Measurements from ENCODE around the gene OXT. TPM values are rescaled to one million over a fixed set of nuclear protein-coding genes. Genes with fewer than 3 reads are reported as not detected.
"Not testable (repeated sequence)": the region's sequence is repeated elsewhere in the genome, so short reads cannot be mapped to it uniquely, and the experiment has no call there.

Gene OXT
- total RNA-seq, 1 donor from 2014 or later = not detected

DNA sequence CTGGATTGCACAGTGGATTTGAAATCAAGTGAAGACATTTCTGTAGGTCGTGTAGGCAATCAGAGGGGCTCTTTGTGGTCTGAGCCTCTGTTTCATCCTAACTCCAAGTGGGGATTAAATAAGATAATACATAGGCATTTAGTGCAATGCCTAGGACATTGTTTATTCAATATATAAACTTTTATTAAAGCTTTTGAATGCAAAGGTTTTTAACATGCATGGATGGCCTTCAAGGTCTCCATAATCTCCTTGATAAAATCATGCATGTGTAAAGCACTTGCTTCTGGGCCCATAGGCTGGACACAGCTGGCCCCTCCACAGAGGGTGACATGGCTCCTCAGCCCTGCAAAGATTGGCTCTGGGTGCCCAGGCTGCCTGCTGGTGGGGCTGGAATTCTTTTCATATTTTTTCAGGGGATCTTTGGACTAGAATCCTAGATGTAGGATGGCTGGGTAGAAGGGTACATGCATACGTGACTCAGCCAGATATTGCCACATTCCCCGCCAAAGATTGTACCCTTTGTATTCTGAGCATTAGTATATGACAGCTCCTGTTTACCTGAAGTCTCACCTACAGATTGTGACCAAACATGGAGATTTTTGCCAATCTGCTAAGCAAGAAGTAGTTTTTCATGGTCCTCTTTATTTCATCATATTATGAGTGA, 32.1 kb downstream of the OXT start:
- no peak for DNase-seq
- intact Hi-C loops (cut with micrococcal nuclease) = no loop called here
- Mint-ChIP-seq H3K9me3 (no peaks in the 10 kb centered on the region), H3K27me3 (peaks cover 2% of the 10 kb centered on the region), H3K36me3 (ENCODE audit: low read depth) (no peaks in the 10 kb centered on the region), H3K27ac (no peak overlapping the region), H3K4me3 (no peak overlapping the region), H3K4me1 (peaks cover 15% of the 10 kb centered on the region)

GRCh38 chr20:3105256-3106137, 34.1 kb downstream of the OXT start:
- no peak overlapping the region for H3K27ac Mint-ChIP-seq
- intact Hi-C loops (cut with micrococcal nuclease) = no loop called here

DNA sequence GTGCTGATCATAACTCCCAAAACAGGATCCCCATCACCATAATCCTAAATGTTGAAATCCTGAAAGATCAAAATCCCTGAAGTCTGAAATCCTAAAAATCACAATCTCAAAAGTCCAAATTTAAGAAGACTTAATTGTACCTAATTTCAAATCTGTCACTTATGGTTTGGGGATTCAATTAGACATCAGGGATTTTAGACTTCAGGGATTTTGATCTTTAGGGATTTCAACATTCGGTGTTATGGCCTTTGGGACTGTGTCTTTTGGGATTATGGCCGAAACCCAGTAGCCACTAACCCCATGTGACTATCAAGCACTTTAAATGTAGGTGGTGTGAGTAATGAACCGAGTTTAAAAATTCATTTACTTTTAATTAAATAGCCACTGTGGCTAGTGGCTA, 34.8 kb downstream of the OXT start:
- peaks cover 15% of the 10 kb centered on the region for H3K4me1 Mint-ChIP-seq
- H3K27ac Mint-ChIP-seq = no peak overlapping the region
- no peak for DNase-seq
- H3K36me3 Mint-ChIP-seq (ENCODE audit: low read depth) = no peaks in the 10 kb centered on the region
- intact Hi-C loops (cut with micrococcal nuclease) = no loop called here
- H3K9me3 Mint-ChIP-seq = no peaks in the 10 kb centered on the region
- no peaks in the 10 kb centered on the region for H3K27me3 Mint-ChIP-seq
- no peak overlapping the region for H3K4me3 Mint-ChIP-seq

More at GRCh38 chr20:3105256-3106137, 34.1 kb downstream of the OXT start:
- Mint-ChIP-seq H3K4me1 (peaks cover 15% of the 10 kb centered on the region), H3K36me3 (ENCODE audit: low read depth) (no peaks in the 10 kb centered on the region), H3K9me3 (no peaks in the 10 kb centered on the region), H3K27me3 (peaks cover 2% of the 10 kb centered on the region), H3K4me3 (no peak overlapping the region)
- DNase-seq = no peak

DNA sequence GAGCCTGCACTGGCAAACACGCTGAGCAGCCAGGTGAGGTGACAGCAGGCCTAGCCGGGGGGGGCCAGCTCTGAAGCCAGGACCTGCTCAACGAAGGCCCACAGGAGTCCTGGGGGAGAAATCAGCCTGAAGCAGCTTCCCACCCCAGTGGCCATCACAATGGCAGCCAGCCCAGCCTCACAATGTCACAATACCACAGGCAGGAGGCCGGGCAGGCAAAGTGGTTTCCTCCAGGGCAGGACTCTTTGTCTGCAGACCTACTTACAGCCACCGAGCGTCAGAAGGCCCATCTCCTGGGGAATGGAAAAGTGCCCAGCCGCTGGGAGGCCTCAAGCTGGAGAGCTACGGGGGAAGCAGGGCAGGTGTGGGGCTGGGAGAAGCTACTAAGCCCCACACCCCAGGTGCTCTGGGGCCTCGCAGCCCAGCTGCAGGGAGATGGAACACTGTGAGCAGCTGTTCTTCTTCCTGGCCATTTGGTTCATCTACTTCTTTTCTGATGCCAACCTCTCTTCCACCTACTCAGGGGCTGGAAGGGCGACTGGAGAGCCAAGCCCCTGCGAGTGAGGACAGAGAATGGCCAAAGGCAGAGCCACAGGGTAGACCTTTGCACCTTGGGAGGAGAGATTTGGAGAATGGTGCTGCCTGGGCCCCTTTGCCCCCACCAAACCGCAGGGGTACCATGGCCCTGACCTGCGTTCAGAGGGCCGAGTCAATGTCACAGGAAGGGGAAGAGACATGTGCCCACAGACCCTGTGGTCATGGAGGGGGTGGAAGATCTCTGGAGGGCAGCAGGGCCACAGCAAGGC, 35.4 kb downstream of the OXT start:
- intact Hi-C loops (cut with micrococcal nuclease) = no loop called here
- H3K27ac Mint-ChIP-seq = no peak overlapping the region
- no peaks in the 10 kb centered on the region for H3K27me3 Mint-ChIP-seq

DNA sequence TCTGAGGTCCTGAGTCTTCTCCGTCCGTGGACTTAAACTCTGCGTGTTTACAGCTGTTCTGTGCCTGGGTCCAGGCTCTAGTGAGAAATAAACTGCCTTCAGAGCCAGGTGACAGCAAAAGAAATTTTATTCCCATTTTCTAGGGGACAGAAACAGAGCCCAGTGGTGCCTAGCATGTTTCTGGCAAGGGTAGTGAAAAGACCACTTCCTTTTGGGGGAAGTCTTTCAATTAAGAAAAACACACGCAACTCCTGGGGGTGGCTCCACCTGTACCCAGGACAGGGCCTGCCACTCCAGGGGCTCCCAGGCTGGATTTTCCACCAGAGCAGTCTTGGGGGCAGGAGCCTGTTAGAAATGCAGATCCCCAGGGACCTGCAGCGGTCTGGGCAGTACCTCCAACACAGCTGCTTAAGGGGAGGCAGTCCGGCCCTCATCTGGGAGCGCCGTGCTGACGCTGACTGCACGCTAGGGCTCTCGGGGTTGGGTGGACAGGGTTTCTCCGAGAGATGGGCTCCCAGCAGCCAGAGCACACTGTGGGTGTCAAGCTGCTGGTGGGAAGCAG, 36.1 kb downstream of the OXT start:
- Mint-ChIP-seq H3K9me3 (no peaks in the 10 kb centered on the region), H3K27ac (no peak overlapping the region), H3K36me3 (ENCODE audit: low read depth) (peaks cover 10% of the 10 kb centered on the region), H3K4me3 (no peak overlapping the region), H3K27me3 (no peaks in the 10 kb centered on the region), H3K4me1 (peaks cover 6% of the 10 kb centered on the region)
- DNase-seq = no peak
- intact Hi-C loops (cut with micrococcal nuclease) = no loop called here

More for the DNA sequence above, 35.4 kb downstream of the OXT start:
- Mint-ChIP-seq H3K4me1 (peaks cover 13% of the 10 kb centered on the region), H3K4me3 (no peak overlapping the region), H3K9me3 (no peaks in the 10 kb centered on the region), H3K36me3 (ENCODE audit: low read depth) (peaks cover 6% of the 10 kb centered on the region)
- DNase-seq = no peak

GRCh38 chr20:3109350-3110302, 38.2 kb downstream of the OXT start:
- no peak for DNase-seq
- Mint-ChIP-seq H3K27me3 (no peaks in the 10 kb centered on the region), H3K9me3 (no peaks in the 10 kb centered on the region), H3K4me1 (no peaks in the 10 kb centered on the region), H3K4me3 (no peak overlapping the region), H3K27ac (no peak overlapping the region), H3K36me3 (ENCODE audit: low read depth) (peaks cover 18% of the 10 kb centered on the region)
- intact Hi-C loops (cut with micrococcal nuclease) = no loop called here

GRCh38 chr20:3111507-3111906, 40.1 kb downstream of the OXT start:
- H3K36me3 Mint-ChIP-seq (ENCODE audit: low read depth) = peaks cover 22% of the 10 kb centered on the region
- no peak overlapping the region for H3K4me3 Mint-ChIP-seq
- no peaks in the 10 kb centered on the region for H3K27me3 Mint-ChIP-seq
- intact Hi-C loops (cut with micrococcal nuclease) = no loop called here
- no peak for DNase-seq
- H3K27ac Mint-ChIP-seq = no peak overlapping the region
- peaks cover 3% of the 10 kb centered on the region for H3K4me1 Mint-ChIP-seq
- H3K9me3 Mint-ChIP-seq = no peaks in the 10 kb centered on the region

GRCh38 chr20:3111995-3112394, 40.6 kb downstream of the OXT start:
- H3K4me3 Mint-ChIP-seq = no peak overlapping the region
- no peaks in the 10 kb centered on the region for H3K27me3 Mint-ChIP-seq
- no peaks in the 10 kb centered on the region for H3K9me3 Mint-ChIP-seq
- H3K4me1 Mint-ChIP-seq = peaks cover 3% of the 10 kb centered on the region
- intact Hi-C loops (cut with micrococcal nuclease) = no loop called here
- H3K36me3 Mint-ChIP-seq (ENCODE audit: low read depth) = peaks cover 22% of the 10 kb centered on the region
- no peak overlapping the region for H3K27ac Mint-ChIP-seq
- no peak for DNase-seq

DNA sequence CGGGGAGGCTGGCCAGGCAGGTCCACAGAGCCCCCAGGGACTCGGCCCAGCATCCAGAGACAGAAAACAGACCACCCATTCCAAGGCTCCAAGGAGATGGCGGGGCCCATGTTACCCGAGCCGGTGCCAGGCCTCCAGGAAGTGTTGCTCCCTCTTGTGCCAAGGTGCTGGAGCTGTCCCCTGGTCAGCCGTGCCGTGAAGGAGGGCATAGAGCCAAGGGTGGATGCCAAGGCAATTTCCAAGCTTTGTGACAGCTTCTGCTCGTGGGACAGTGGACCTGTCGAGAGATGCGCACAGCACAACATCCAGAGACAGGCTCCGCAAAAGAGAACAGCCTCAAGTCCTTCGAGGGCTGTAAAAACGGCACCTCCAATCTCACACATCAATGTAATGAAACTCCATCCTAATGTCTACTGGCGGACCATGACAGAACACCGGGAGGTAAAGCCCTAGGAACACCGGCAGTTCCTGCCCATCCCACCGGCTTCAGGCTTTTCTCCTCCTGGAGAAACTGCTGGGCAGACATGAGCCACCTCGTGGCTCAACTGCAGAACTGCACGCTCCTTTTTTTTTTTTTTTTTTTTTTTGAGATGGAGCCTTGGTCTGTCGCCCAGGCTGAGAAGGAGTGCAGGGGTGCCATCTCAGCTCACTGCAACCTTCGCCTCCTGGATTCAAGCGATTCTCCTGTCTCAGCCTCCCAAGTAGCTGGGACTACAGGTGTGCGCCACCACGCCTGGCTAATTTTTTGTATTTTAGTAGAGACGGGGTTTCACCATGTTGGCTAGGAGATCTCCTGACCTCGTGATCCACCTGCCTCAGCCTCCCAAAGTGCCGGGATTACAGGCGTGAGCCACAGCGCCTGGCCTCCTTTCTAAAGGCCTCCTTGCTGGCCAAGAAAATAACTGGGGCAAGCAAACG, 44.0 kb downstream of the OXT start:
- H3K36me3 Mint-ChIP-seq (ENCODE audit: low read depth) = peaks cover 24% of the 10 kb centered on the region
- intact Hi-C loops (cut with micrococcal nuclease) = loop anchor here (1.0 to 5.0 kb wide), 2 partner anchors 33 to 61 kb away; partner anchors contain the start of gene AVP
- no peaks in the 10 kb centered on the region for H3K27me3 Mint-ChIP-seq
- no peak overlapping the region for H3K4me3 Mint-ChIP-seq
- peaks cover 5% of the 10 kb centered on the region for H3K4me1 Mint-ChIP-seq
- no peak overlapping the region for H3K27ac Mint-ChIP-seq
- DNase-seq = peak; percentile 74
- H3K9me3 Mint-ChIP-seq = no peaks in the 10 kb centered on the region

DNA sequence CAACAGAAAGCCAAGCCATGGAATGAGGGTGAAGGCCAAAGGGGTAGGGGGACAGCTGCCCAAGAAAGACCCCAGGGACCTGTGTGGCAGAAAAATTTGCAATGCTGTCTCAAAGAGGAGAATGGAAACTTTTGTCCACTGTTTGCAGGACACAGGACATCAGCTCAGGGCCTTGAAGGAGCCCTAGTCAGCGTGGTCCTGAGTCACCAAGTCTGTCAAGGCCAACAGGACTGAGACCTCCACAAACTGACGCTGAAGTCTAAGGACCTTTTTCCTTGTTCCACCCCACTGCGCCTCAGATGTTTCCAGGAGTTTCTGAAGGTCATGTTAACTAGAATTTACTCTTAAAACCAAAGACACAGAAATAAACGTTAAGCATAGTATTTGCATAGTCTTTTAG, 44.9 kb downstream of the OXT start:
- Mint-ChIP-seq H3K27me3 (no peaks in the 10 kb centered on the region), H3K4me1 (peaks cover 13% of the 10 kb centered on the region), H3K9me3 (no peaks in the 10 kb centered on the region), H3K36me3 (ENCODE audit: low read depth) (peaks cover 31% of the 10 kb centered on the region), H3K4me3 (no peak overlapping the region), H3K27ac (no peak overlapping the region)
- DNase-seq = no peak
- intact Hi-C loops (cut with micrococcal nuclease) = loop anchor here (5.0 kb wide), 1 partner anchor 34 kb away; the partner anchor contains the start of gene AVP

- not testable (repeated sequence) for H3K27ac Mint-ChIP-seq, H3K9me3 Mint-ChIP-seq, H3K27me3 Mint-ChIP-seq, H3K4me3 Mint-ChIP-seq
- intact Hi-C loops (cut with micrococcal nuclease) = loop anchor here (1.0 to 5.0 kb wide), 2 partner anchors 36 to 198 kb away; partner anchors contain the start of gene AVP
- peaks cover 37% of the 10 kb centered on the region for H3K36me3 Mint-ChIP-seq (ENCODE audit: low read depth)
- peaks cover 29% of the 10 kb centered on the region for H3K4me1 Mint-ChIP-seq
- DNase-seq = peak; percentile 85
These were observed 46.5 kb downstream of the OXT start for GRCh38 chr20:3117839-3118379.

DNA sequence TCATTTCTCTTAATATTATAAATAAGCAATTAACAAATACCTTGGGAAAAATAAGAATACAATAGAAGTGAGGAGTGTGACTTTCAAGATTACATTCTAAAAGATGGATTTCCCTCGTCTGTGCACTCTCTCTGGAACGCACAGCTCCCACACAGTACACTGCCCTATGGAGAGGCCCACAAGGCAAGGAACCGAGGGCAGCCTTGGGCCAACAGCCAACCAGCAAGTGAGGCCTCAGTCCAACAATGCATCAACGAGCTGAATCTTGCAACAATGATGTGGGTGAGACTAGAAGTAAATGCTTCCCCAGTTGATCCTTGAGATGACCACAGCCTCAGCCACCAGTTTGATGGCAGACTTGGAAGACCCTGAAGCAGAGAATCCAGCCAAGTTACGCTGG, 47.6 kb downstream of the OXT start:
- intact Hi-C loops (cut with micrococcal nuclease) = loop anchor here (5.0 kb wide), 1 partner anchor 37 kb away; the partner anchor contains the start of gene AVP
- peaks cover 35% of the 10 kb centered on the region for H3K4me1 Mint-ChIP-seq

More for the DNA sequence above, 47.6 kb downstream of the OXT start:
- Mint-ChIP-seq H3K36me3 (ENCODE audit: low read depth) (peaks cover 38% of the 10 kb centered on the region), H3K27me3 (no peaks in the 10 kb centered on the region), H3K9me3 (no peaks in the 10 kb centered on the region), H3K4me3 (no peak overlapping the region), H3K27ac (no peak overlapping the region)
- DNase-seq = no peak
